Mesothelial cell of epicardium (in vitro differentiated cells): ENCODE results near the gene SLCO4A1. TPM values are rescaled to one million over a fixed set of nuclear protein-coding genes. Genes with fewer than 3 reads are reported as not detected.

Experiments
- DNase-seq, 2 experiments: peaks; one replicate each; pipeline ENCODE4 v3.0.0; 2021; ENCODE audit warnings: low spot score in 2 of 2; ENCODE audit not compliant: unreplicated experiment in 2 of 2
- H3K27ac Mint-ChIP-seq: 2 replicates; pipeline ENCODE4 v1.8.0; 2021; ENCODE audit warnings: mixed read lengths
- H3K27me3 Mint-ChIP-seq: 2 replicates; pipeline ENCODE4 v1.8.0; 2021; ENCODE audit warnings: low read depth, mixed read lengths
- H3K36me3 Mint-ChIP-seq: 2 replicates; pipeline ENCODE4 v1.8.0; 2021; ENCODE audit warnings: mixed read lengths
- H3K4me1 Mint-ChIP-seq: 2 replicates; pipeline ENCODE4 v1.8.0; 2021; ENCODE audit warnings: mixed read lengths
- H3K4me3 Mint-ChIP-seq: 2 replicates; pipeline ENCODE4 v1.8.0; 2021; ENCODE audit warnings: mild to moderate bottlenecking, moderate library complexity, mixed read lengths
- H3K9me3 Mint-ChIP-seq: 2 replicates; pipeline ENCODE4 v1.8.0; 2021; ENCODE audit warnings: mixed read lengths
- CTCF ChIP-seq: fragments of 200-600 bp; sonication (generic); IDR thresholded peaks from one replicate; pipeline ENCODE4 v1.5.0; 2021; ENCODE audit warnings: antibody characterized with exemption; ENCODE audit not compliant: unreplicated experiment
- total RNA-seq: library from RNA; stranded (reverse); gene quantifications from 3 replicates; pipeline ENCODE4 v1.2.1, GENCODE V29; 2021

The SLCO4A1 gene
- total RNA-seq, 1 donor from 2014 or later: 3.7 TPM

GRCh38 chr20:62695448-62696414, 53.4 kb downstream of the SLCO4A1 start:
- Mint-ChIP-seq H3K27ac (no peak overlapping the region), H3K36me3 (no peaks in the 10 kb centered on the region), H3K4me1 (peaks cover 5% of the 10 kb centered on the region), H3K9me3 (no peaks in the 10 kb centered on the region), H3K27me3 (peaks cover 38% of the 10 kb centered on the region), H3K4me3 (no peak overlapping the region)
- no peak for DNase-seq
- TF ChIP-seq CTCF: no peak

- no peaks in the 10 kb centered on the region for H3K9me3 Mint-ChIP-seq
- no peak for TF ChIP-seq CTCF
- peaks cover 46% of the 10 kb centered on the region for H3K27me3 Mint-ChIP-seq
- peaks cover 5% of the 10 kb centered on the region for H3K4me1 Mint-ChIP-seq
- no peaks in the 10 kb centered on the region for H3K36me3 Mint-ChIP-seq
- no peak overlapping the region for H3K27ac Mint-ChIP-seq
- no peak for DNase-seq
- H3K4me3 Mint-ChIP-seq: no peak overlapping the region
Observed at GRCh38 chr20:62696434-62696957, 54.2 kb downstream of the SLCO4A1 start.

GRCh38 chr20:62696989-62697388, 54.7 kb downstream of the SLCO4A1 start:
- peaks cover 47% of the 10 kb centered on the region for H3K27me3 Mint-ChIP-seq
- no peak overlapping the region for H3K27ac Mint-ChIP-seq
- no peak for DNase-seq
- TF ChIP-seq CTCF: no peak
- H3K9me3 Mint-ChIP-seq: no peaks in the 10 kb centered on the region
- H3K4me1 Mint-ChIP-seq: peaks cover 5% of the 10 kb centered on the region
- no peak overlapping the region for H3K4me3 Mint-ChIP-seq
- no peaks in the 10 kb centered on the region for H3K36me3 Mint-ChIP-seq

- Mint-ChIP-seq H3K4me3 (no peak overlapping the region), H3K27ac (no peak overlapping the region), H3K4me1 (peaks cover 5% of the 10 kb centered on the region), H3K9me3 (no peaks in the 10 kb centered on the region), H3K27me3 (peaks cover 47% of the 10 kb centered on the region), H3K36me3 (no peaks in the 10 kb centered on the region)
- no peak for TF ChIP-seq CTCF
- no peak for DNase-seq
Observed at GRCh38 chr20:62697468-62697912, 55.2 kb downstream of the SLCO4A1 start.

- Mint-ChIP-seq H3K36me3 (no peaks in the 10 kb centered on the region), H3K4me3 (no peak overlapping the region), H3K27ac (no peak overlapping the region), H3K27me3 (peaks cover 42% of the 10 kb centered on the region), H3K9me3 (no peaks in the 10 kb centered on the region), H3K4me1 (peaks cover 7% of the 10 kb centered on the region)
- TF ChIP-seq CTCF: no peak
- no peak for DNase-seq
Observed at GRCh38 chr20:62698231-62698630, 55.9 kb downstream of the SLCO4A1 start.
